WTC11 (cell line): ENCODE measurements around the gene MACROD2.

Experiments used
- ESRRA ChIP-seq: sonication (generic); formaldehyde crosslinking; IDR thresholded peaks from 2 replicates; pipeline ENCODE4 v1.8.1; 2022; ENCODE audit warnings: mild to moderate bottlenecking, missing genetic modification reagents, borderline replicate concordance
- ETV6 ChIP-seq: sonication (generic); formaldehyde crosslinking; IDR thresholded peaks from 2 replicates; pipeline ENCODE4 v1.8.1; 2022; ENCODE audit warnings: mild to moderate bottlenecking, missing genetic modification reagents
- GABPB1 ChIP-seq: sonication (generic); formaldehyde crosslinking; IDR thresholded peaks from 2 replicates; pipeline ENCODE4 v1.8.1; 2023; ENCODE audit warnings: mild to moderate bottlenecking, missing genetic modification reagents
- MXD4 ChIP-seq: fragments of 250-450 bp; sonication (Bioruptor Pico); IDR thresholded peaks from 2 replicates; pipeline ENCODE4 v1.8.0; 2021; ENCODE audit warnings: mild to moderate bottlenecking, moderate library complexity, borderline replicate concordance
- SP1 ChIP-seq: sonication (generic); formaldehyde crosslinking; conservative IDR thresholded peaks from 2 replicates; pipeline ENCODE4 v1.8.1; 2022; ENCODE audit warnings: missing genetic modification reagents
- ZNF416 ChIP-seq: fragments of 250-450 bp; sonication (Bioruptor Pico); IDR thresholded peaks from 2 replicates; pipeline ENCODE4 v1.9.0; 2021; ENCODE audit warnings: mild to moderate bottlenecking, inconsistent platforms
- ZNF671 ChIP-seq: fragments of 250-450 bp; sonication (Bioruptor Pico); IDR thresholded peaks from 2 replicates; pipeline ENCODE4 v1.8.0; 2021; ENCODE audit warnings: mild to moderate bottlenecking
- TF ChIP-seq, protein P1 (sequence below): sonication (generic); formaldehyde crosslinking; IDR thresholded peaks from 2 replicates; pipeline ENCODE4 v1.8.0; 2023; ENCODE audit warnings: missing genetic modification reagents, mild to moderate bottlenecking, borderline replicate concordance
- TF ChIP-seq, protein P2 (sequence below): sonication (generic); formaldehyde crosslinking; IDR thresholded peaks from 2 replicates; pipeline ENCODE4 v1.8.1; 2022; ENCODE audit warnings: mild to moderate bottlenecking, moderate library complexity, missing genetic modification reagents
- TF ChIP-seq, protein P3 (sequence below): fragments of 200-600 bp; IDR thresholded peaks from 2 replicates; pipeline ENCODE4 v1.8.0; 2022; ENCODE audit warnings: antibody characterized with exemption
- TF ChIP-seq, protein P4 (sequence below): sonication (generic); formaldehyde crosslinking; IDR thresholded peaks from 2 replicates; pipeline ENCODE4 v1.8.1; 2023; ENCODE audit warnings: mild to moderate bottlenecking, missing genetic modification reagents, moderate library complexity
- TF ChIP-seq, protein P5 (sequence below): sonication (generic); formaldehyde crosslinking; IDR thresholded peaks from 2 replicates; pipeline ENCODE4 v1.8.0; 2022; ENCODE audit warnings: mild to moderate bottlenecking, missing genetic modification reagents
- TF ChIP-seq, protein P6 (sequence below): fragments of 250-450 bp; sonication (Bioruptor Pico); IDR thresholded peaks from 2 replicates; pipeline ENCODE4 v2.1.2; 2022; ENCODE audit warnings: mild to moderate bottlenecking, moderate library complexity
- TF ChIP-seq, protein P7 (sequence below): sonication (generic); formaldehyde crosslinking; IDR thresholded peaks from 2 replicates; pipeline ENCODE4 v1.8.1; 2023; ENCODE audit warnings: mild to moderate bottlenecking, missing genetic modification reagents, moderate library complexity

DNA sequence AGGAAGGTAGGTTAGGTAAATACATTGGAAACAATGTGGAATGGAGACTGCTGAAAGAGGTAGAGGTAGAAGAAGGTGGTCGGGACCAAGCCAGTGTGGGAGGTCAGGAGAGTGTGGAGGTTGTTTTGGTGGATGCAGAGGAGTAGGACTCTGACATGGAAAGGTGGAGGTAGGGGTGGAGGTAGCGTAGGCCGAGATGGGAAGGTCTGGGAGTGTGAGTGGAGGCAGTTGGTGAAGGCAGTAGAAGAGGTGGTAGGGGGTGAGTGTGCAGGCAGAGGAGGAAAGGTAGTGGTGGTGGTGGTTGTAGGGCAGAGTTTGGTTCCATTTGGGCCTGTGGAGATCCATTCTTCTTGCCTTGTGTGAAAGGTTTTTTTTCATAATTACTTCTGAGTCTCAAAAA lies 941.7 kb downstream of the MACROD2 start:
- TF ChIP-seq, protein P1, sequence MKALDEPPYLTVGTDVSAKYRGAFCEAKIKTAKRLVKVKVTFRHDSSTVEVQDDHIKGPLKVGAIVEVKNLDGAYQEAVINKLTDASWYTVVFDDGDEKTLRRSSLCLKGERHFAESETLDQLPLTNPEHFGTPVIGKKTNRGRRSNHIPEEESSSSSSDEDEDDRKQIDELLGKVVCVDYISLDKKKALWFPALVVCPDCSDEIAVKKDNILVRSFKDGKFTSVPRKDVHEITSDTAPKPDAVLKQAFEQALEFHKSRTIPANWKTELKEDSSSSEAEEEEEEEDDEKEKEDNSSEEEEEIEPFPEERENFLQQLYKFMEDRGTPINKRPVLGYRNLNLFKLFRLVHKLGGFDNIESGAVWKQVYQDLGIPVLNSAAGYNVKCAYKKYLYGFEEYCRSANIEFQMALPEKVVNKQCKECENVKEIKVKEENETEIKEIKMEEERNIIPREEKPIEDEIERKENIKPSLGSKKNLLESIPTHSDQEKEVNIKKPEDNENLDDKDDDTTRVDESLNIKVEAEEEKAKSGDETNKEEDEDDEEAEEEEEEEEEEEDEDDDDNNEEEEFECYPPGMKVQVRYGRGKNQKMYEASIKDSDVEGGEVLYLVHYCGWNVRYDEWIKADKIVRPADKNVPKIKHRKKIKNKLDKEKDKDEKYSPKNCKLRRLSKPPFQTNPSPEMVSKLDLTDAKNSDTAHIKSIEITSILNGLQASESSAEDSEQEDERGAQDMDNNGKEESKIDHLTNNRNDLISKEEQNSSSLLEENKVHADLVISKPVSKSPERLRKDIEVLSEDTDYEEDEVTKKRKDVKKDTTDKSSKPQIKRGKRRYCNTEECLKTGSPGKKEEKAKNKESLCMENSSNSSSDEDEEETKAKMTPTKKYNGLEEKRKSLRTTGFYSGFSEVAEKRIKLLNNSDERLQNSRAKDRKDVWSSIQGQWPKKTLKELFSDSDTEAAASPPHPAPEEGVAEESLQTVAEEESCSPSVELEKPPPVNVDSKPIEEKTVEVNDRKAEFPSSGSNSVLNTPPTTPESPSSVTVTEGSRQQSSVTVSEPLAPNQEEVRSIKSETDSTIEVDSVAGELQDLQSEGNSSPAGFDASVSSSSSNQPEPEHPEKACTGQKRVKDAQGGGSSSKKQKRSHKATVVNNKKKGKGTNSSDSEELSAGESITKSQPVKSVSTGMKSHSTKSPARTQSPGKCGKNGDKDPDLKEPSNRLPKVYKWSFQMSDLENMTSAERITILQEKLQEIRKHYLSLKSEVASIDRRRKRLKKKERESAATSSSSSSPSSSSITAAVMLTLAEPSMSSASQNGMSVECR (CRISPR knock-in tag): no peak
- TF ChIP-seq ESRRA: no peak
- no peak for TF ChIP-seq GABPB1 (CRISPR knock-in tag)
- TF ChIP-seq, protein P2, sequence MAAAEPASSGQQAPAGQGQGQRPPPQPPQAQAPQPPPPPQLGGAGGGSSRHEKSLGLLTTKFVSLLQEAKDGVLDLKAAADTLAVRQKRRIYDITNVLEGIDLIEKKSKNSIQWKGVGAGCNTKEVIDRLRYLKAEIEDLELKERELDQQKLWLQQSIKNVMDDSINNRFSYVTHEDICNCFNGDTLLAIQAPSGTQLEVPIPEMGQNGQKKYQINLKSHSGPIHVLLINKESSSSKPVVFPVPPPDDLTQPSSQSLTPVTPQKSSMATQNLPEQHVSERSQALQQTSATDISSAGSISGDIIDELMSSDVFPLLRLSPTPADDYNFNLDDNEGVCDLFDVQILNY: no peak
- TF ChIP-seq, protein P3, sequence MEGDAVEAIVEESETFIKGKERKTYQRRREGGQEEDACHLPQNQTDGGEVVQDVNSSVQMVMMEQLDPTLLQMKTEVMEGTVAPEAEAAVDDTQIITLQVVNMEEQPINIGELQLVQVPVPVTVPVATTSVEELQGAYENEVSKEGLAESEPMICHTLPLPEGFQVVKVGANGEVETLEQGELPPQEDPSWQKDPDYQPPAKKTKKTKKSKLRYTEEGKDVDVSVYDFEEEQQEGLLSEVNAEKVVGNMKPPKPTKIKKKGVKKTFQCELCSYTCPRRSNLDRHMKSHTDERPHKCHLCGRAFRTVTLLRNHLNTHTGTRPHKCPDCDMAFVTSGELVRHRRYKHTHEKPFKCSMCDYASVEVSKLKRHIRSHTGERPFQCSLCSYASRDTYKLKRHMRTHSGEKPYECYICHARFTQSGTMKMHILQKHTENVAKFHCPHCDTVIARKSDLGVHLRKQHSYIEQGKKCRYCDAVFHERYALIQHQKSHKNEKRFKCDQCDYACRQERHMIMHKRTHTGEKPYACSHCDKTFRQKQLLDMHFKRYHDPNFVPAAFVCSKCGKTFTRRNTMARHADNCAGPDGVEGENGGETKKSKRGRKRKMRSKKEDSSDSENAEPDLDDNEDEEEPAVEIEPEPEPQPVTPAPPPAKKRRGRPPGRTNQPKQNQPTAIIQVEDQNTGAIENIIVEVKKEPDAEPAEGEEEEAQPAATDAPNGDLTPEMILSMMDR: no peak
- TF ChIP-seq, protein P4, sequence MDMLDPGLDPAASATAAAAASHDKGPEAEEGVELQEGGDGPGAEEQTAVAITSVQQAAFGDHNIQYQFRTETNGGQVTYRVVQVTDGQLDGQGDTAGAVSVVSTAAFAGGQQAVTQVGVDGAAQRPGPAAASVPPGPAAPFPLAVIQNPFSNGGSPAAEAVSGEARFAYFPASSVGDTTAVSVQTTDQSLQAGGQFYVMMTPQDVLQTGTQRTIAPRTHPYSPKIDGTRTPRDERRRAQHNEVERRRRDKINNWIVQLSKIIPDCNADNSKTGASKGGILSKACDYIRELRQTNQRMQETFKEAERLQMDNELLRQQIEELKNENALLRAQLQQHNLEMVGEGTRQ: no peak
- no peak for TF ChIP-seq MXD4 (CRISPR knock-in tag)
- TF ChIP-seq ETV6: no peak
- no peak for TF ChIP-seq SP1
- TF ChIP-seq, protein P5, sequence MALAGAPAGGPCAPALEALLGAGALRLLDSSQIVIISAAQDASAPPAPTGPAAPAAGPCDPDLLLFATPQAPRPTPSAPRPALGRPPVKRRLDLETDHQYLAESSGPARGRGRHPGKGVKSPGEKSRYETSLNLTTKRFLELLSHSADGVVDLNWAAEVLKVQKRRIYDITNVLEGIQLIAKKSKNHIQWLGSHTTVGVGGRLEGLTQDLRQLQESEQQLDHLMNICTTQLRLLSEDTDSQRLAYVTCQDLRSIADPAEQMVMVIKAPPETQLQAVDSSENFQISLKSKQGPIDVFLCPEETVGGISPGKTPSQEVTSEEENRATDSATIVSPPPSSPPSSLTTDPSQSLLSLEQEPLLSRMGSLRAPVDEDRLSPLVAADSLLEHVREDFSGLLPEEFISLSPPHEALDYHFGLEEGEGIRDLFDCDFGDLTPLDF (CRISPR knock-in tag): no peak
- TF ChIP-seq, protein P6, sequence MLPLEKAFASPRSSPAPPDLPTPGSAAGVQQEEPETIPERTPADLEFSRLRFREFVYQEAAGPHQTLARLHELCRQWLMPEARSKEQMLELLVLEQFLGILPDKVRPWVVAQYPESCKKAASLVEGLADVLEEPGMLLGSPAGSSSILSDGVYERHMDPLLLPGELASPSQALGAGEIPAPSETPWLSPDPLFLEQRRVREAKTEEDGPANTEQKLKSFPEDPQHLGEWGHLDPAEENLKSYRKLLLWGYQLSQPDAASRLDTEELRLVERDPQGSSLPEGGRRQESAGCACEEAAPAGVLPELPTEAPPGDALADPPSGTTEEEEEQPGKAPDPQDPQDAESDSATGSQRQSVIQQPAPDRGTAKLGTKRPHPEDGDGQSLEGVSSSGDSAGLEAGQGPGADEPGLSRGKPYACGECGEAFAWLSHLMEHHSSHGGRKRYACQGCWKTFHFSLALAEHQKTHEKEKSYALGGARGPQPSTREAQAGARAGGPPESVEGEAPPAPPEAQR (CRISPR knock-in tag): no peak
- no peak for TF ChIP-seq ZNF671 (CRISPR knock-in tag)
- TF ChIP-seq ZNF416 (CRISPR knock-in tag): no peak
- TF ChIP-seq, protein P7, sequence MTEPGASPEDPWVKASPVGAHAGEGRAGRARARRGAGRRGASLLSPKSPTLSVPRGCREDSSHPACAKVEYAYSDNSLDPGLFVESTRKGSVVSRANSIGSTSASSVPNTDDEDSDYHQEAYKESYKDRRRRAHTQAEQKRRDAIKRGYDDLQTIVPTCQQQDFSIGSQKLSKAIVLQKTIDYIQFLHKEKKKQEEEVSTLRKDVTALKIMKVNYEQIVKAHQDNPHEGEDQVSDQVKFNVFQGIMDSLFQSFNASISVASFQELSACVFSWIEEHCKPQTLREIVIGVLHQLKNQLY (CRISPR knock-in tag): no peak
